K562 (cell line): ENCODE data around the gene COX14. TPM values are rescaled to one million over a fixed set of nuclear protein-coding genes. Genes with fewer than 3 reads are reported as not detected.

Experiments
- ATAC-seq: fragments of 200-7000 bp; cut with Tn5 transposase; 3 replicates; pipeline ENCODE4 v1.9.1; 2020; ENCODE audit warnings: moderate library complexity
- BruUV-seq: library from RNA; stranded (reverse); fragments of 400-500 nt; replicated peaks from 2 replicates; lab custom pipeline; 2021; lab: Mats Ljungman, UMichigan
- CTCF ChIA-PET: fragments of 300-600 bp; formaldehyde crosslinking; extraction: SDS; loops from one replicate; lab custom pipeline; 2021; ENCODE audit warnings: low intra/inter-chr PET ratio; lab: Yijun Ruan, JAX
- POLR2A ChIA-PET: fragments of 300-600, 350-650 bp; sonication (Branson Sonifier 250); formaldehyde crosslinking; extraction: SDS; loops from one replicate; lab custom pipeline; 2021; ENCODE audit warnings: antibody characterized with exemption, inconsistent platforms; lab: Yijun Ruan, JAX
- DNase-seq, 4 experiments: peaks; one replicate each; pipeline versions ENCODE4 v3.0.0 to v3.0.0-alpha.2; 2011 to 2018; ENCODE audit warnings: low spot score in 3 of 4, mixed read lengths in 3 of 4; ENCODE audit errors: extremely low read depth in 1 of 4
- FAIRE-seq: peaks from 2 replicates; lab custom pipeline; 2011; peaks lifted over from hg19 to GRCh38; lab: Jason Lieb, UNC
- H2AFZ ChIP-seq: 2 replicates; pipeline ENCODE4 v1.6.0; 2011; ENCODE audit warnings: low read depth, low read length, control low read depth, inconsistent platforms
- H3K27ac ChIP-seq: fragments of 200-600 bp; 3 replicates; pipeline ENCODE4 v1.8.0; 2011; ENCODE audit warnings: low read depth, mild to moderate bottlenecking, control low read depth, inconsistent platforms, low read length, moderate library complexity, mixed read lengths; ENCODE audit errors: extremely low read depth
- H3K27me3 ChIP-seq, 2 experiments: fragments of 300-600 bp in 1 of 2; 2 replicates in 1 of 2; 3 replicates in 1 of 2; pipeline versions ENCODE4 v1.6.0 to v1.8.0; 2011; ENCODE audit warnings: inconsistent platforms in 2 of 2, low read length in 2 of 2, mild to moderate bottlenecking in 1 of 2, mixed read lengths in 1 of 2, moderate library complexity in 1 of 2; ENCODE audit not compliant: control insufficient read depth in 2 of 2, insufficient read depth in 2 of 2
- H3K36me3 ChIP-seq: fragments of 300-600 bp; 3 replicates; pipeline ENCODE4 v1.8.0; 2011; ENCODE audit warnings: mild to moderate bottlenecking, low read length, inconsistent platforms; ENCODE audit not compliant: control insufficient read depth, insufficient read depth
- H3K4me1 ChIP-seq, 2 experiments: fragments of 200-600 bp in 1 of 2; replicated peaks in 1 of 2; 2 replicates in 1 of 2; 3 replicates in 1 of 2; pipeline versions ENCODE4 v1.5.1 to v1.8.0; 2011; ENCODE audit warnings: inconsistent platforms in 2 of 2, low read length in 2 of 2, mild to moderate bottlenecking in 1 of 2, mixed read lengths in 1 of 2, moderate library complexity in 1 of 2; ENCODE audit not compliant: control insufficient read depth in 2 of 2, insufficient read depth in 2 of 2
- H3K4me2 ChIP-seq: 2 replicates; pipeline ENCODE4 v1.6.1; 2011; ENCODE audit warnings: low read length, control low read depth, inconsistent platforms, mixed read lengths; ENCODE audit not compliant: insufficient read depth
- H3K4me3 ChIP-seq: fragments of 200-600 bp; sonication (generic), shearing (Covaris generic); 2 replicates; pipeline ENCODE4 v1.5.1; 2016; ENCODE audit warnings: control low read depth, inconsistent platforms
- H3K79me2 ChIP-seq: fragments of 200-600 bp; 3 replicates; pipeline ENCODE4 v1.8.0; 2011; ENCODE audit warnings: low read length, inconsistent platforms; ENCODE audit not compliant: control insufficient read depth, insufficient read depth
- H3K9ac ChIP-seq, 2 experiments: 2 replicates each; pipeline versions ENCODE4 v1.6.0 to v1.6.1; 2011; ENCODE audit warnings: low read depth in 2 of 2, low read length in 2 of 2, control low read depth in 1 of 2, inconsistent platforms in 1 of 2, mild to moderate bottlenecking in 1 of 2, mixed read lengths in 1 of 2; ENCODE audit not compliant: insufficient read depth in 1 of 2
- H3K9me1 ChIP-seq: one replicate; pipeline ENCODE4 v1.6.0; 2011; ENCODE audit warnings: inconsistent platforms, mild to moderate bottlenecking, low read length, moderate library complexity; ENCODE audit not compliant: control insufficient read depth, insufficient read depth
- H3K9me3 ChIP-seq: replicated peaks from 2 replicates; pipeline ENCODE4 v1.5.1; 2011; ENCODE audit warnings: low read depth, low read length, inconsistent platforms; ENCODE audit not compliant: control insufficient read depth, insufficient read depth
- H4K20me1 ChIP-seq: replicated peaks from 2 replicates; pipeline ENCODE4 v1.6.1; 2011; ENCODE audit warnings: low read length, inconsistent platforms, mixed read lengths; ENCODE audit not compliant: control insufficient read depth, insufficient read depth
- ARID3A ChIP-seq: IDR thresholded peaks from 2 replicates; pipeline ENCODE4 v1.6.1; 2012; ENCODE audit warnings: low read depth, low read length, improper control_type of control experiment, borderline replicate concordance
- CREB3 ChIP-seq: fragments of 450-650 bp; conservative IDR thresholded peaks from 2 replicates; pipeline ENCODE4 v1.6.1; 2016; ENCODE audit warnings: missing genetic modification characterization, low read depth, mild to moderate bottlenecking, missing compliant biosample characterization, moderate library complexity
- HIVEP1 ChIP-seq: fragments of 250-450 bp; sonication (Bioruptor Pico); IDR thresholded peaks from 2 replicates; pipeline ENCODE4 v1.4.0; 2020; ENCODE audit warnings: mild to moderate bottlenecking
- MXD1 ChIP-seq: fragments of 250-450 bp; sonication (Bioruptor Pico); IDR thresholded peaks from 2 replicates; pipeline ENCODE4 v1.8.0; 2021; ENCODE audit warnings: borderline replicate concordance, mild to moderate bottlenecking, moderate library complexity; ENCODE audit not compliant: poor library complexity, severe bottlenecking
- NCOA4 ChIP-seq: fragments of 450-650 bp; IDR thresholded peaks from 2 replicates; pipeline ENCODE4 v1.6.1; 2018; ENCODE audit warnings: mild to moderate bottlenecking; ENCODE audit not compliant: partially characterized antibody
- PTRF ChIP-seq: fragments of 450-650 bp; IDR thresholded peaks from 2 replicates; pipeline ENCODE4 v1.6.1; 2016; ENCODE audit warnings: mild to moderate bottlenecking, missing genetic modification characterization, missing compliant biosample characterization
- SMARCE1 ChIP-seq: fragments of 450-650 bp; IDR thresholded peaks from 2 replicates; pipeline ENCODE4 v1.7.1; 2016; ENCODE audit warnings: mild to moderate bottlenecking
- THAP7 ChIP-seq: fragments of 250-450 bp; sonication (Bioruptor Pico); IDR thresholded peaks from 2 replicates; pipeline ENCODE4 v1.5.0; 2021
- TRIM24 ChIP-seq, 2 experiments: fragments of 450-650 bp; IDR thresholded peaks; 2 replicates each; pipeline ENCODE4 v1.6.1; 2016
- U2AF2 ChIP-seq: fragments of 200-400 bp; formaldehyde crosslinking; optimal IDR thresholded peaks from 2 replicates; pipeline ENCODE3; 2017; ENCODE audit warnings: low read depth, mild to moderate bottlenecking, low read length
- ZNF239 ChIP-seq: fragments of 250-450 bp; sonication (Bioruptor Pico); IDR thresholded peaks from 2 replicates; pipeline ENCODE4 v1.4.0; 2020; ENCODE audit warnings: mild to moderate bottlenecking
- in situ Hi-C: fragments of 300-500 bp; cut with MboI; formaldehyde crosslinking; loops from 4 replicates; pipeline ENCODE4 v1.15.0; 2018; ENCODE audit warnings: inconsistent platforms, mixed read lengths
- intact Hi-C: fragments of 100-400 bp; cut with micrococcal nuclease; formaldehyde crosslinking; loops from 2 replicates; pipeline ENCODE4 v1.14.2; 2022
- polyA plus RNA-seq, 8 experiments: library from polyadenylated mRNA; depleted of rRNA in 4 of 8; stranded (reverse) in 5 of 8; unstranded in 3 of 8; fragments of >200 nt; fragmentation: Nextera tagmentation in 2 of 8; fragmentation: Illumina TruSeq in 1 of 8; extraction: Ambion mirVana in 2 of 8; extraction: Trizol in 1 of 8; gene quantifications; 2 replicates each; pipeline versions ENCODE4 v1.2.1 to v1.2.3, GENCODE V29; 2011 to 2014; ENCODE audit warnings: inconsistent platforms in 1 of 8, missing spikeins in 1 of 8
- total RNA-seq, 7 experiments: library from RNA; depleted of rRNA in 6 of 7; stranded (reverse); fragments of >200 nt in 6 of 7; fragmentation: Illumina TruSeq in 2 of 7; extraction: Trizol in 2 of 7; gene quantifications; 2 replicates each; pipeline versions ENCODE4 v1.2.1 to v1.2.3, GENCODE V29; 2011 to 2021; ENCODE audit warnings: low replicate concordance in 1 of 7
- TF ChIP-seq, protein P1 (sequence below): conservative IDR thresholded peaks from 2 replicates; pipeline ENCODE4 v1.6.1; 2011; ENCODE audit warnings: low read depth, mild to moderate bottlenecking, low read length; ENCODE audit not compliant: control insufficient read depth
- TF ChIP-seq, protein P2 (sequence below): fragments of 200-400 bp; formaldehyde crosslinking; IDR thresholded peaks from 2 replicates; pipeline ENCODE4 v1.6.1; 2017; ENCODE audit warnings: mild to moderate bottlenecking, low read depth, low read length, moderate library complexity
- TF ChIP-seq, protein P3 (sequence below): IDR thresholded peaks from 2 replicates; pipeline ENCODE4 v1.6.1; 2014; ENCODE audit warnings: antibody characterized with exemption

Gene COX14
- total and polyA plus RNA-seq, 9 of the 15 experiments (the other 6 are each of a cell fraction or from before 2014, with no cell fraction given) = 44.4 to 269 (median 53.4) TPM

DNA sequence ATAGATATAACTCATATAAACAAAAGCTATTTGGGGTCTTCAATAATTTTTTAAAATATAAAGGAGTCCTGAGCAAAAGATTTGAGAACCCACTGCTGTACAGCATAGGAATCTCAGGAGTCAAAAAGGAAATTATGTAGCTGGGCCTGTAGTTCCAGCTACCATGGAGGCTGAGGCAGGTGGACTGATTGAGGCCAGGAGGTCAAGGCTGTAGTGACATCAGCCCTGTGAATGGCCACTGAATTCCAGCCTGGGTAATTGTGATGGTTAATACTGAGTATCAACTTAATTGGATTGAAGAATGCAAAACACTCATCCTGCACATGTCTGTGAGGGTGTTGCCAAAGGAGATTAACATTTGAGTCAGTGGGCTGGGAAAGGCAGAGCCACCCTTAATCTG is 44.6 kb downstream of the COX14 start:
- ATAC-seq (no peak), FAIRE-seq (no peak), DNase-seq (no peak)
- in situ Hi-C loops (no loop called here), intact Hi-C loops (no loop called here)
- Histone ChIP-seq H3K27ac (no peak overlapping the region), H3K9me1 (no peaks in the 10 kb centered on the region), H3K9ac (no peak overlapping the region), H3K27me3 (no peaks in the 10 kb centered on the region), H3K4me3 (no peak overlapping the region), H3K4me2 (no peak overlapping the region), H3K79me2 (peaks cover 9% of the 10 kb centered on the region; the same call in 2 of the 3 replicates), H3K4me1 (peaks cover 0 to 2% of the 10 kb centered on the region in 2 experiments; a peak in 2 of 5 replicates), H2AFZ (no peak overlapping the region), H3K9me3 (no peaks in the 10 kb centered on the region), H4K20me1 (no peaks in the 10 kb centered on the region), H3K36me3 (no peaks in the 10 kb centered on the region; the same call in 2 of the 3 replicates)
- CTCF ChIA-PET = no interaction called here
- BruUV-seq = no TSS peak
- POLR2A ChIA-PET = interaction anchor here (0.6 to 1.4 kb wide), 4 partner anchors 11 to 1017 kb away, joined by 3 to 4 read pairs (median 3); partner anchors contain the start of genes CERS5 and COX14
- no peak for TF ChIP-seq ARID3A
- TF ChIP-seq U2AF2 = no peak
- TF ChIP-seq SMARCE1 = no peak
- no peak for TF ChIP-seq CREB3 (tag)
- no peak for TF ChIP-seq HIVEP1
- TF ChIP-seq, protein P1, sequence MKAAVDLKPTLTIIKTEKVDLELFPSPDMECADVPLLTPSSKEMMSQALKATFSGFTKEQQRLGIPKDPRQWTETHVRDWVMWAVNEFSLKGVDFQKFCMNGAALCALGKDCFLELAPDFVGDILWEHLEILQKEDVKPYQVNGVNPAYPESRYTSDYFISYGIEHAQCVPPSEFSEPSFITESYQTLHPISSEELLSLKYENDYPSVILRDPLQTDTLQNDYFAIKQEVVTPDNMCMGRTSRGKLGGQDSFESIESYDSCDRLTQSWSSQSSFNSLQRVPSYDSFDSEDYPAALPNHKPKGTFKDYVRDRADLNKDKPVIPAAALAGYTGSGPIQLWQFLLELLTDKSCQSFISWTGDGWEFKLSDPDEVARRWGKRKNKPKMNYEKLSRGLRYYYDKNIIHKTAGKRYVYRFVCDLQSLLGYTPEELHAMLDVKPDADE = no peak
- TF ChIP-seq, protein P2, sequence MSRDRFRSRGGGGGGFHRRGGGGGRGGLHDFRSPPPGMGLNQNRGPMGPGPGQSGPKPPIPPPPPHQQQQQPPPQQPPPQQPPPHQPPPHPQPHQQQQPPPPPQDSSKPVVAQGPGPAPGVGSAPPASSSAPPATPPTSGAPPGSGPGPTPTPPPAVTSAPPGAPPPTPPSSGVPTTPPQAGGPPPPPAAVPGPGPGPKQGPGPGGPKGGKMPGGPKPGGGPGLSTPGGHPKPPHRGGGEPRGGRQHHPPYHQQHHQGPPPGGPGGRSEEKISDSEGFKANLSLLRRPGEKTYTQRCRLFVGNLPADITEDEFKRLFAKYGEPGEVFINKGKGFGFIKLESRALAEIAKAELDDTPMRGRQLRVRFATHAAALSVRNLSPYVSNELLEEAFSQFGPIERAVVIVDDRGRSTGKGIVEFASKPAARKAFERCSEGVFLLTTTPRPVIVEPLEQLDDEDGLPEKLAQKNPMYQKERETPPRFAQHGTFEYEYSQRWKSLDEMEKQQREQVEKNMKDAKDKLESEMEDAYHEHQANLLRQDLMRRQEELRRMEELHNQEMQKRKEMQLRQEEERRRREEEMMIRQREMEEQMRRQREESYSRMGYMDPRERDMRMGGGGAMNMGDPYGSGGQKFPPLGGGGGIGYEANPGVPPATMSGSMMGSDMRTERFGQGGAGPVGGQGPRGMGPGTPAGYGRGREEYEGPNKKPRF = no peak
- TF ChIP-seq, protein P3, sequence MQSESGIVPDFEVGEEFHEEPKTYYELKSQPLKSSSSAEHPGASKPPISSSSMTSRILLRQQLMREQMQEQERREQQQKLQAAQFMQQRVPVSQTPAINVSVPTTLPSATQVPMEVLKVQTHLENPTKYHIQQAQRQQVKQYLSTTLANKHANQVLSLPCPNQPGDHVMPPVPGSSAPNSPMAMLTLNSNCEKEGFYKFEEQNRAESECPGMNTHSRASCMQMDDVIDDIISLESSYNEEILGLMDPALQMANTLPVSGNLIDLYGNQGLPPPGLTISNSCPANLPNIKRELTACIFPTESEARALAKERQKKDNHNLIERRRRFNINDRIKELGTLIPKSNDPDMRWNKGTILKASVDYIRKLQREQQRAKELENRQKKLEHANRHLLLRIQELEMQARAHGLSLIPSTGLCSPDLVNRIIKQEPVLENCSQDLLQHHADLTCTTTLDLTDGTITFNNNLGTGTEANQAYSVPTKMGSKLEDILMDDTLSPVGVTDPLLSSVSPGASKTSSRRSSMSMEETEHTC = no peak
- no peak for TF ChIP-seq NCOA4
- TF ChIP-seq PTRF (tag) = no peak
- TF ChIP-seq MXD1 (CRISPR knock-in tag) = no peak
- no peak for TF ChIP-seq THAP7
- TF ChIP-seq ZNF239 (CRISPR knock-in tag) = no peak
- no peak for TF ChIP-seq TRIM24 (IDR thresholded peaks at IDR 0.05)
